ENCODE results near the gene DRD3.

DRD3 gene

GRCh38 chr3:114171677-114172076 is 7.2 kb downstream of the DRD3 start:
- TF ChIP-seq JUND (IDR thresholded peaks at IDR 0.05; ENCODE audit: low read depth), result no peak
- in situ Hi-C loops (cut with HindIII; ENCODE audit: low pct_unique_long_range_greater_than_20kb, low sequenced_read_pairs), result no loop called here
- DNase-seq (ENCODE audit: low read depth in 1 of 2, low spot score in 1 of 2), result no peak

GRCh38 chr3:114168150-114168549 is 10.7 kb downstream of the DRD3 start:
- TF ChIP-seq JUND (IDR thresholded peaks at IDR 0.05; ENCODE audit: low read depth), result no peak
- in situ Hi-C loops (cut with HindIII; ENCODE audit: low pct_unique_long_range_greater_than_20kb, low sequenced_read_pairs), result no loop called here

GRCh38 chr3:114157321-114157720 is 21.5 kb downstream of the DRD3 start:
- no peak for DNase-seq (ENCODE audit: low read depth in 1 of 2, low spot score in 1 of 2)
- TF ChIP-seq JUND (IDR thresholded peaks at IDR 0.05; ENCODE audit: low read depth), result no peak
- in situ Hi-C loops (cut with HindIII; ENCODE audit: low pct_unique_long_range_greater_than_20kb, low sequenced_read_pairs), result no loop called here

More at GRCh38 chr3:114168150-114168549, 10.7 kb downstream of the DRD3 start:
- DNase-seq (ENCODE audit: low read depth in 1 of 2, low spot score in 1 of 2), result no peak

GRCh38 chr3:114155370-114155821 is 23.5 kb downstream of the DRD3 start:
- in situ Hi-C loops (cut with HindIII; ENCODE audit: low pct_unique_long_range_greater_than_20kb, low sequenced_read_pairs), result no loop called here
- TF ChIP-seq JUND (IDR thresholded peaks at IDR 0.05; ENCODE audit: low read depth), result no peak
- DNase-seq (ENCODE audit: low read depth in 1 of 2, low spot score in 1 of 2), result peak in 1 of 2 experiments; percentile 30

GRCh38 chr3:114154321-114154821 is 24.5 kb downstream of the DRD3 start:
- TF ChIP-seq JUND (IDR thresholded peaks at IDR 0.05; ENCODE audit: low read depth), result no peak
- DNase-seq (ENCODE audit: low read depth in 1 of 2, low spot score in 1 of 2), result no peak
- in situ Hi-C loops (cut with HindIII; ENCODE audit: low pct_unique_long_range_greater_than_20kb, low sequenced_read_pairs), result no loop called here

- in situ Hi-C loops (cut with HindIII; ENCODE audit: low pct_unique_long_range_greater_than_20kb, low sequenced_read_pairs), result no loop called here
- no peak for TF ChIP-seq JUND (IDR thresholded peaks at IDR 0.05; ENCODE audit: low read depth)
Measured at GRCh38 chr3:114152519-114153151, 26.2 kb downstream of the DRD3 start.

GRCh38 chr3:114151091-114151490 is 27.8 kb downstream of the DRD3 start:
- no peak for TF ChIP-seq JUND (IDR thresholded peaks at IDR 0.05; ENCODE audit: low read depth)
- no peak for DNase-seq (ENCODE audit: low read depth in 1 of 2, low spot score in 1 of 2)
- in situ Hi-C loops (cut with HindIII; ENCODE audit: low pct_unique_long_range_greater_than_20kb, low sequenced_read_pairs), result no loop called here

More at GRCh38 chr3:114152519-114153151, 26.2 kb downstream of the DRD3 start:
- peak; percentile 43 to 64 for DNase-seq (ENCODE audit: low read depth in 1 of 2, low spot score in 1 of 2)

GRCh38 chr3:114147251-114147650 is 31.6 kb downstream of the DRD3 start:
- in situ Hi-C loops (cut with HindIII; ENCODE audit: low pct_unique_long_range_greater_than_20kb, low sequenced_read_pairs), result no loop called here
- TF ChIP-seq JUND (IDR thresholded peaks at IDR 0.05; ENCODE audit: low read depth), result no peak
- peak in 1 of 2 experiments; percentile 37 for DNase-seq (ENCODE audit: low read depth in 1 of 2, low spot score in 1 of 2)

GRCh38 chr3:114144909-114145688 is 33.8 kb downstream of the DRD3 start:
- peak in 1 of 2 experiments; percentile 48 for DNase-seq (ENCODE audit: low read depth in 1 of 2, low spot score in 1 of 2)
- in situ Hi-C loops (cut with HindIII; ENCODE audit: low pct_unique_long_range_greater_than_20kb, low sequenced_read_pairs), result no loop called here
- TF ChIP-seq JUND (IDR thresholded peaks at IDR 0.05; ENCODE audit: low read depth), result no peak

- no peak for DNase-seq (ENCODE audit: low read depth in 1 of 2, low spot score in 1 of 2)
- TF ChIP-seq JUND (IDR thresholded peaks at IDR 0.05; ENCODE audit: low read depth), result no peak
- in situ Hi-C loops (cut with HindIII; ENCODE audit: low pct_unique_long_range_greater_than_20kb, low sequenced_read_pairs), result no loop called here
Measured at GRCh38 chr3:114143817-114144216, 35.0 kb downstream of the DRD3 start.

- in situ Hi-C loops (cut with HindIII; ENCODE audit: low pct_unique_long_range_greater_than_20kb, low sequenced_read_pairs), result no loop called here
- DNase-seq (ENCODE audit: low read depth in 1 of 2, low spot score in 1 of 2), result no peak
- no peak for TF ChIP-seq JUND (IDR thresholded peaks at IDR 0.05; ENCODE audit: low read depth)
Measured at GRCh38 chr3:114139836-114140235, 39.0 kb downstream of the DRD3 start.

- in situ Hi-C loops (cut with HindIII; ENCODE audit: low pct_unique_long_range_greater_than_20kb, low sequenced_read_pairs), result no loop called here
- no peak for TF ChIP-seq JUND (IDR thresholded peaks at IDR 0.05; ENCODE audit: low read depth)
- no peak for DNase-seq (ENCODE audit: low read depth in 1 of 2, low spot score in 1 of 2)
Measured at GRCh38 chr3:114133947-114134346, 44.9 kb downstream of the DRD3 start.

- in situ Hi-C loops (cut with HindIII; ENCODE audit: low pct_unique_long_range_greater_than_20kb, low sequenced_read_pairs), result no loop called here
- TF ChIP-seq JUND (IDR thresholded peaks at IDR 0.05; ENCODE audit: low read depth), result no peak
- no peak for DNase-seq (ENCODE audit: low read depth in 1 of 2, low spot score in 1 of 2)
Measured at GRCh38 chr3:114132500-114132899, 46.4 kb downstream of the DRD3 start.
